ENCODE data around the gene BTG4. TPM values are rescaled to one million over a fixed set of nuclear protein-coding genes. Genes with fewer than 3 reads are reported as not detected.

Gene BTG4
- total RNA-seq, 1 experiment from 2014 or later: not detected

DNA sequence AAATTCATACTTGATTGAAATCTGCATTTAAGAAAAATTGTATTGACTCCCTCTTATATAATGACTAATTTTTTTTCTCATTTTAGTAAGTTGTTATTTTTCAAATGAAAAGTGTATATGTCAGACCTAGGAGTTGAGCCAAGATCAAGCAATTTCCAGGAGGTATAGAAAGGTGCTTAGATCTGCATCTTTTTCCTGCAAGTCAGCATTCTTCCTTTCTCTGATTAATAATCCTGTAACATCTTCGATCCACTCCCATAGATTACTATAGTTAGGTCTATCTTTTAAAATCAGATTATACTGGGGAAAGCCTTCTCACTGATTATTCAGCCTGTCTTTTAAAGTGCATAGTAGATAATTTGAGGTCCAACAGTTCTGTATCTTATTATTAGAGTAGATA, 15.1 kb upstream of the BTG4 start:
- Histone ChIP-seq H3K27ac (ENCODE audit: low read depth, low read length) (no peak overlapping the region), H3K4me1 (ENCODE audit: control insufficient read depth in 1 of 2, insufficient read depth in 2 of 2, low read length in 2 of 2) (peaks cover 0 to 20% of the 10 kb centered on the region in 2 experiments; a peak in 2 of 4 replicates), H3K9me2 (ENCODE audit: insufficient read depth) (no peaks in the 10 kb centered on the region), H4K20me1 (ENCODE audit: insufficient read depth) (no peaks in the 10 kb centered on the region), H3K4me2 (ENCODE audit: low read length) (no peak overlapping the region), H2AFZ (ENCODE audit: low read depth, low read length, poor library complexity, severe bottlenecking) (no peak overlapping the region), H3K4me3 (replicated peaks in 1 of 2; ENCODE audit: low read depth in 1 of 2, low read length in 2 of 2) (no peak overlapping the region), H3K36me3 (ENCODE audit: control insufficient read depth in 1 of 2, insufficient read depth in 2 of 2, low read length in 2 of 2) (no peaks in the 10 kb centered on the region), H3K9ac (ENCODE audit: low read length) (no peak overlapping the region), H3K9me3 (ENCODE audit: control insufficient read depth in 1 of 2, insufficient read depth in 1 of 2, low read depth in 1 of 2, low read length in 2 of 2) (no peaks in the 10 kb centered on the region), H3K79me2 (ENCODE audit: insufficient read depth, low read length) (no peaks in the 10 kb centered on the region), H3K27me3 (ENCODE audit: insufficient read depth, low read length) (no peaks in the 10 kb centered on the region)
- intact Hi-C loops (cut with micrococcal nuclease): no loop called here
- no peak for ATAC-seq
- RAD21 ChIA-PET (ENCODE audit: low non-redundant PET in 1 of 2, low total read pairs in 2 of 2, uncharacterized antibody in 2 of 2, unreplicated experiment in 2 of 2): no interaction called here
- POLR2A ChIA-PET: no interaction called here
- CTCF ChIA-PET: no interaction called here
- no peak for DNase-seq (ENCODE audit: low read depth, low spot score)
- TF ChIP-seq CBX3 (IDR thresholded peaks at IDR 0.05; ENCODE audit: low read depth) (no peak), SRF (IDR thresholded peaks at IDR 0.05; ENCODE audit: low read depth) (no peak), ZNF274 (IDR thresholded peaks at IDR 0.05; ENCODE audit: low read depth, low read length) (no peak), ELF1 (IDR thresholded peaks at IDR 0.05; ENCODE audit: borderline replicate concordance, low read depth) (no peak), FOSL1 (IDR thresholded peaks at IDR 0.05; ENCODE audit: low read depth) (no peak), SIN3A (IDR thresholded peaks at IDR 0.05; ENCODE audit: low read depth) (no peak), POLR2AphosphoS5 (IDR thresholded peaks at IDR 0.05; ENCODE audit: low read depth, low read length) (no peak), JUND (IDR thresholded peaks at IDR 0.05) (no peak)
- TF ChIP-seq, protein P1, sequence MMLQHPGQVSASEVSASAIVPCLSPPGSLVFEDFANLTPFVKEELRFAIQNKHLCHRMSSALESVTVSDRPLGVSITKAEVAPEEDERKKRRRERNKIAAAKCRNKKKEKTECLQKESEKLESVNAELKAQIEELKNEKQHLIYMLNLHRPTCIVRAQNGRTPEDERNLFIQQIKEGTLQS (IDR thresholded peaks at IDR 0.05): no peak
- TF ChIP-seq, protein P2, sequence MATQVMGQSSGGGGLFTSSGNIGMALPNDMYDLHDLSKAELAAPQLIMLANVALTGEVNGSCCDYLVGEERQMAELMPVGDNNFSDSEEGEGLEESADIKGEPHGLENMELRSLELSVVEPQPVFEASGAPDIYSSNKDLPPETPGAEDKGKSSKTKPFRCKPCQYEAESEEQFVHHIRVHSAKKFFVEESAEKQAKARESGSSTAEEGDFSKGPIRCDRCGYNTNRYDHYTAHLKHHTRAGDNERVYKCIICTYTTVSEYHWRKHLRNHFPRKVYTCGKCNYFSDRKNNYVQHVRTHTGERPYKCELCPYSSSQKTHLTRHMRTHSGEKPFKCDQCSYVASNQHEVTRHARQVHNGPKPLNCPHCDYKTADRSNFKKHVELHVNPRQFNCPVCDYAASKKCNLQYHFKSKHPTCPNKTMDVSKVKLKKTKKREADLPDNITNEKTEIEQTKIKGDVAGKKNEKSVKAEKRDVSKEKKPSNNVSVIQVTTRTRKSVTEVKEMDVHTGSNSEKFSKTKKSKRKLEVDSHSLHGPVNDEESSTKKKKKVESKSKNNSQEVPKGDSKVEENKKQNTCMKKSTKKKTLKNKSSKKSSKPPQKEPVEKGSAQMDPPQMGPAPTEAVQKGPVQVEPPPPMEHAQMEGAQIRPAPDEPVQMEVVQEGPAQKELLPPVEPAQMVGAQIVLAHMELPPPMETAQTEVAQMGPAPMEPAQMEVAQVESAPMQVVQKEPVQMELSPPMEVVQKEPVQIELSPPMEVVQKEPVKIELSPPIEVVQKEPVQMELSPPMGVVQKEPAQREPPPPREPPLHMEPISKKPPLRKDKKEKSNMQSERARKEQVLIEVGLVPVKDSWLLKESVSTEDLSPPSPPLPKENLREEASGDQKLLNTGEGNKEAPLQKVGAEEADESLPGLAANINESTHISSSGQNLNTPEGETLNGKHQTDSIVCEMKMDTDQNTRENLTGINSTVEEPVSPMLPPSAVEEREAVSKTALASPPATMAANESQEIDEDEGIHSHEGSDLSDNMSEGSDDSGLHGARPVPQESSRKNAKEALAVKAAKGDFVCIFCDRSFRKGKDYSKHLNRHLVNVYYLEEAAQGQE (IDR thresholded peaks at IDR 0.05; ENCODE audit: low read depth): no peak
- TF ChIP-seq, protein P3, sequence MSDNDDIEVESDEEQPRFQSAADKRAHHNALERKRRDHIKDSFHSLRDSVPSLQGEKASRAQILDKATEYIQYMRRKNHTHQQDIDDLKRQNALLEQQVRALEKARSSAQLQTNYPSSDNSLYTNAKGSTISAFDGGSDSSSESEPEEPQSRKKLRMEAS (IDR thresholded peaks at IDR 0.05): no peak
- BruUV-seq (replicated peaks): no TSS peak

Data from HCT116 (cell line).